Prostate gland (tissue), 2 donors: ENCODE results near the gene FLT1.

Experiments used
- CTCF ChIP-seq, 4 experiments: fragments of 200-600 bp in 2 of 4; fragments of 450-650 bp in 2 of 4; sonication (generic) in 2 of 4; IDR thresholded peaks; 1 replicate in 3 of 4; 2 replicates in 1 of 4; pipeline ENCODE4 v1.5.1; 2016 to 2019; ENCODE audit warnings: antibody characterized with exemption in 4 of 4, mild to moderate bottlenecking in 2 of 4, moderate library complexity in 2 of 4
- POLR2A ChIP-seq: fragments of 450-650 bp; IDR thresholded peaks from one replicate; pipeline ENCODE4 v1.6.1; 2016; ENCODE audit warnings: antibody characterized with exemption, mild to moderate bottlenecking
- POLR2AphosphoS5 ChIP-seq: sonication (generic); formaldehyde crosslinking; IDR thresholded peaks from one replicate; pipeline ENCODE4 v1.6.1; 2017; ENCODE audit warnings: antibody characterized with exemption

GRCh38 chr13:28306325-28306724, 188.6 kb downstream of the FLT1 start:
- TF ChIP-seq CTCF (IDR thresholded peaks at IDR 0.05): no peak
- TF ChIP-seq POLR2AphosphoS5: no peak
- TF ChIP-seq POLR2A: no peak
